GM19193 (cell line): Measurements from ENCODE around the gene NXPH2.

Experiments used
- POLR2A ChIP-seq: IDR thresholded peaks from 4 replicates; pipeline ENCODE4 v1.6.1; 2011; ENCODE audit not compliant: insufficient read depth, insufficient read length; ENCODE audit errors: extremely low read depth

NXPH2 gene

DNA sequence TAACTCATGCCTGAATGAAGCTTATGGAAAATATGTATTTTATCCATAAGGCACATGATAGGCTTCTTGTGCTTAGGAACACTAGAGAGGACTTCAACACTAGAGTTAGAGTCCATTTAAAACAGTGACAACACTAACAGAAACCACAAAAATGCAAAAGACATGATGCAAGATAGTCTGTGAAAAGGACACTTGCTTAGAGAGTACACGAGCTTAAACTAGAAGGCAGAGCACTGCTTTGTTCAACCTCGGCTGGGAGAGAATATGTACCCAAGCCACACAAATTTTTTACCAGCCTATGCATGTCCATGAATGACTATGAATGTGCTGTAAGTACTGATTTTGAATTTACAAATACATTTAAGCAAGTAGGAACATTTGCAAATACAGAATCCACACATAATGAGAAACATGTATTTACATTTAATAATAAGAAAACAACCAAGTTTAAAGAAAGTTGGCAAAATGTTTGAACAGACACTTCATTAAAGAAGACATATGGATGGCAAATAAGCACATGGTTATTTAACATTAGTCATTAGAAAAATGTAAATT lies 148.0 kb downstream of the NXPH2 start:
- TF ChIP-seq POLR2A: no peak

GRCh38 chr2:138630164-138630563 lies 150.0 kb downstream of the NXPH2 start:
- no peak for TF ChIP-seq POLR2A

- no peak for TF ChIP-seq POLR2A
Observed at GRCh38 chr2:138626148-138626547, 154.0 kb downstream of the NXPH2 start.

- TF ChIP-seq POLR2A: no peak
Observed at GRCh38 chr2:138622613-138623012, 157.6 kb downstream of the NXPH2 start.

- TF ChIP-seq POLR2A: no peak
Observed at GRCh38 chr2:138621139-138621538, 159.1 kb downstream of the NXPH2 start.

- TF ChIP-seq POLR2A: no peak
Observed at GRCh38 chr2:138620431-138620830, 159.8 kb downstream of the NXPH2 start.
